HepG2 (cell line): ENCODE data around the gene ESRRB. TPM values are rescaled to one million over a fixed set of nuclear protein-coding genes. Genes with fewer than 3 reads are reported as not detected.

Source experiments
- ATAC-seq: fragments of 200-7000 bp; cut with Tn5 transposase; 3 replicates; pipeline ENCODE4 v1.9.1; 2020; ENCODE audit warnings: mild to moderate bottlenecking, moderate library complexity
- BruUV-seq: library from RNA; stranded (reverse); fragments of 400-500 nt; replicated peaks from 2 replicates; lab custom pipeline; 2021; lab: Mats Ljungman, UMichigan
- CTCF ChIA-PET: fragments of 300-600 bp; formaldehyde crosslinking; extraction: SDS; loops from one replicate; lab custom pipeline; 2021; ENCODE audit warnings: low total read pairs, inconsistent platforms, low intra/inter-chr PET ratio; lab: Yijun Ruan, JAX
- POLR2A ChIA-PET: fragments of 350-600 bp; sonication (Branson Sonifier 250); formaldehyde crosslinking; loops from one replicate; lab custom pipeline; 2020; ENCODE audit warnings: antibody characterized with exemption, inconsistent platforms; lab: Yijun Ruan, JAX
- DNase-seq: peaks from one replicate; pipeline ENCODE4 v3.0.0-alpha.2; 2015; ENCODE audit warnings: low spot score
- FAIRE-seq: peaks from 3 replicates; lab custom pipeline; 2011; peaks lifted over from hg19 to GRCh38; lab: Jason Lieb, UNC
- H2AFZ ChIP-seq: one replicate; pipeline ENCODE4 v1.6.1; 2011; ENCODE audit warnings: low read length, inconsistent platforms
- H3K27ac ChIP-seq: fragments of 300-600 bp; 3 replicates; pipeline ENCODE4 v1.8.0; 2011; ENCODE audit warnings: mixed run types, mild to moderate bottlenecking, mixed read lengths, low read length, inconsistent platforms; ENCODE audit not compliant: insufficient read depth; ENCODE audit errors: extremely low read length
- H3K27me3 ChIP-seq, 2 experiments: fragments of 200-600 bp in 1 of 2; 2 replicates in 1 of 2; 3 replicates in 1 of 2; pipeline versions ENCODE4 v1.6.0 to v1.8.0; 2011; ENCODE audit warnings: low read length in 2 of 2, mild to moderate bottlenecking in 2 of 2, moderate library complexity in 2 of 2, inconsistent platforms in 1 of 2; ENCODE audit not compliant: insufficient read depth in 2 of 2, control insufficient read depth in 1 of 2
- H3K36me3 ChIP-seq, 2 experiments: fragments of 200-600 bp in 1 of 2; replicated peaks in 1 of 2; 2 replicates in 1 of 2; 3 replicates in 1 of 2; pipeline versions ENCODE4 v1.5.1 to v1.8.0; 2011; ENCODE audit warnings: low read length in 2 of 2, inconsistent platforms in 1 of 2; ENCODE audit not compliant: insufficient read depth in 2 of 2, control insufficient read depth in 1 of 2
- H3K4me1 ChIP-seq: 2 replicates; pipeline ENCODE4 v1.5.1; 2012; ENCODE audit warnings: low read length, inconsistent platforms; ENCODE audit not compliant: insufficient read depth
- H3K4me2 ChIP-seq: 2 replicates; pipeline ENCODE4 v1.6.0; 2011; ENCODE audit warnings: low read depth, low read length, inconsistent platforms
- H3K4me3 ChIP-seq, 3 experiments: fragments of 200-600 bp in 1 of 3; sonication (generic), shearing (Covaris generic) in 1 of 3; replicated peaks in 1 of 3; 2 replicates each; pipeline ENCODE4 v1.5.1; 2011 to 2016; ENCODE audit warnings: low read length in 3 of 3, inconsistent platforms in 2 of 3, low read depth in 2 of 3, mild to moderate bottlenecking in 2 of 3, control low read depth in 1 of 3, mixed read lengths in 1 of 3; ENCODE audit not compliant: insufficient read depth in 1 of 3
- H3K79me2 ChIP-seq: one replicate; pipeline ENCODE4 v1.6.1; 2011; ENCODE audit warnings: low read length, inconsistent platforms; ENCODE audit not compliant: insufficient read depth
- H3K9ac ChIP-seq: 2 replicates; pipeline ENCODE4 v1.6.0; 2011; ENCODE audit warnings: mild to moderate bottlenecking, low read depth, low read length, inconsistent platforms; ENCODE audit not compliant: insufficient read depth
- H3K9me3 ChIP-seq: 2 replicates; pipeline ENCODE4 v1.5.1; 2012; ENCODE audit warnings: mild to moderate bottlenecking, low read length
- H4K20me1 ChIP-seq: 2 replicates; pipeline ENCODE4 v1.6.0; 2011; ENCODE audit warnings: inconsistent platforms, mild to moderate bottlenecking, low read length, moderate library complexity; ENCODE audit not compliant: insufficient read depth
- HNRNPUL1 ChIP-seq: fragments of 200-400 bp; formaldehyde crosslinking; IDR thresholded peaks from 2 replicates; pipeline ENCODE4 v1.6.1; 2017; ENCODE audit warnings: low read depth, mild to moderate bottlenecking, low read length, moderate library complexity
- ZC3H4 ChIP-seq: sonication (generic); formaldehyde crosslinking; IDR thresholded peaks from 2 replicates; pipeline ENCODE4 v1.4.0; 2020; ENCODE audit warnings: missing genetic modification reagents, borderline replicate concordance
- ZNF282 ChIP-seq: fragments of 450-650 bp; IDR thresholded peaks from 2 replicates; pipeline ENCODE4 v1.6.1; 2018; ENCODE audit not compliant: partially characterized antibody
- ZNF33A ChIP-seq: sonication (generic); formaldehyde crosslinking; IDR thresholded peaks from 2 replicates; pipeline ENCODE4 v1.5.1; 2020; ENCODE audit warnings: missing genetic modification reagents, mild to moderate bottlenecking, moderate library complexity, borderline replicate concordance
- ZNF720 ChIP-seq: sonication (generic); formaldehyde crosslinking; IDR thresholded peaks from 2 replicates; pipeline ENCODE4 v1.4.0; 2020; ENCODE audit warnings: missing genetic modification reagents
- WGBS: methylation state at CpG from one replicate; pipeline ENCODE4 v1.1.6; 2017; ENCODE audit warnings: low lambda C conversion rate; 5-methylcytosine and 5-hydroxymethylcytosine counted together
- in situ Hi-C: cut with HindIII; loops from 2 replicates; pipeline ENCODE4 v1.10.0; 2017; ENCODE audit warnings: low pct_unique_long_range_greater_than_20kb; ENCODE audit not compliant: extremely low pct_ligation_motif_present
- intact Hi-C: fragments of 100-400 bp; cut with micrococcal nuclease; formaldehyde crosslinking; loops from one replicate; pipeline ENCODE4 v1.10.0; 2022; ENCODE audit not compliant: unreplicated experiment
- polyA plus RNA-seq, 8 experiments: library from polyadenylated mRNA; depleted of rRNA in 3 of 8; stranded (reverse) in 7 of 8; unstranded in 1 of 8; fragments of >200 nt; fragmentation: Illumina TruSeq in 4 of 8; extraction: Trizol in 4 of 8; gene quantifications; 2 replicates each; pipeline versions ENCODE4 v1.2.1 to v1.2.3, GENCODE V29; 2011 to 2016; ENCODE audit warnings: low read depth in 4 of 8, missing spikeins in 1 of 8, mixed read lengths in 1 of 8; ENCODE audit not compliant: insufficient read depth in 1 of 8
- total RNA-seq, 5 experiments: library from RNA; depleted of rRNA; stranded (reverse); fragments of >200 nt; fragmentation: Illumina TruSeq; extraction: Trizol; gene quantifications; 2 replicates each; pipeline ENCODE4 v1.2.3, GENCODE V29; 2016; ENCODE audit warnings: low read depth in 1 of 5
- TF ChIP-seq, protein P1 (sequence below): sonication (generic); formaldehyde crosslinking; IDR thresholded peaks from 2 replicates; pipeline ENCODE4 v1.8.1; 2022; ENCODE audit warnings: mild to moderate bottlenecking, missing genetic modification reagents
- TF ChIP-seq, protein P2 (sequence below): IDR thresholded peaks from 2 replicates; pipeline ENCODE4 v1.6.1; 2012; ENCODE audit warnings: low read length, improper control_type of control experiment

ESRRB gene
- total and polyA plus RNA-seq, 2 of the 13 experiments (the other 11 are each of a cell fraction or from before 2014, with no cell fraction given), result 0.04 to 0.33 TPM

DNA sequence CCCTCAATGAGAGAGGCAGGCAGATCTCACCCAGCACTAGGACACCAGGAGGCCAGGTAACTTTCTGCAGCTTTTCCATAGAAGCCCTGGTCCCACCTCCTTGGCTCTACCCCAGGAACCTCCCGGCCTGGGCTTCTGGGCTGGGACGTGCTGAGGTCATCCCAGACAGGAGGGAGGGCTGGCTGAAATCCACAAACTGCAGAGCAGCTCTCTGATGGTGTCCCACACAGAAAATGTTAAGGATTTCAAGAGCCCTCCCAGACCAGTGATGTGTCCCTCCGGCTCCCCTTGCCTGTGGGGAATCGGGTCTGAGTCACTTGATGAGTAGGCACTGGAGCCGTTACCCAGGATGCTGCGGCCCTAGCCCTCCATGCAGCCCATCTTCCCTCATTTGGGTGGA is 124.1 kb downstream of the ESRRB start:
- FAIRE-seq, result no peak
- Histone ChIP-seq H3K27me3 (peaks cover 2 to 7% of the 10 kb centered on the region in 2 experiments; a peak in 2 of 5 replicates), H3K4me1 (no peaks in the 10 kb centered on the region), H2AFZ (no peak overlapping the region), H3K79me2 (no peaks in the 10 kb centered on the region), H3K9me3 (no peaks in the 10 kb centered on the region), H4K20me1 (no peaks in the 10 kb centered on the region), H3K4me2 (no peak overlapping the region), H3K9ac (no peak overlapping the region), H3K36me3 (no peaks in the 10 kb centered on the region), H3K27ac (no peak overlapping the region), H3K4me3 (no peak overlapping the region)
- CTCF ChIA-PET, result no interaction called here
- no peak for ATAC-seq
- intact Hi-C loops (no loop called here), in situ Hi-C loops (no loop called here)
- no peak for TF ChIP-seq HNRNPUL1
- TF ChIP-seq, protein P1, sequence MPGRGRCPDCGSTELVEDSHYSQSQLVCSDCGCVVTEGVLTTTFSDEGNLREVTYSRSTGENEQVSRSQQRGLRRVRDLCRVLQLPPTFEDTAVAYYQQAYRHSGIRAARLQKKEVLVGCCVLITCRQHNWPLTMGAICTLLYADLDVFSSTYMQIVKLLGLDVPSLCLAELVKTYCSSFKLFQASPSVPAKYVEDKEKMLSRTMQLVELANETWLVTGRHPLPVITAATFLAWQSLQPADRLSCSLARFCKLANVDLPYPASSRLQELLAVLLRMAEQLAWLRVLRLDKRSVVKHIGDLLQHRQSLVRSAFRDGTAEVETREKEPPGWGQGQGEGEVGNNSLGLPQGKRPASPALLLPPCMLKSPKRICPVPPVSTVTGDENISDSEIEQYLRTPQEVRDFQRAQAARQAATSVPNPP (CRISPR knock-in tag), result no peak
- no peak for TF ChIP-seq ZC3H4
- TF ChIP-seq ZNF282, result no peak
- TF ChIP-seq, protein P2, sequence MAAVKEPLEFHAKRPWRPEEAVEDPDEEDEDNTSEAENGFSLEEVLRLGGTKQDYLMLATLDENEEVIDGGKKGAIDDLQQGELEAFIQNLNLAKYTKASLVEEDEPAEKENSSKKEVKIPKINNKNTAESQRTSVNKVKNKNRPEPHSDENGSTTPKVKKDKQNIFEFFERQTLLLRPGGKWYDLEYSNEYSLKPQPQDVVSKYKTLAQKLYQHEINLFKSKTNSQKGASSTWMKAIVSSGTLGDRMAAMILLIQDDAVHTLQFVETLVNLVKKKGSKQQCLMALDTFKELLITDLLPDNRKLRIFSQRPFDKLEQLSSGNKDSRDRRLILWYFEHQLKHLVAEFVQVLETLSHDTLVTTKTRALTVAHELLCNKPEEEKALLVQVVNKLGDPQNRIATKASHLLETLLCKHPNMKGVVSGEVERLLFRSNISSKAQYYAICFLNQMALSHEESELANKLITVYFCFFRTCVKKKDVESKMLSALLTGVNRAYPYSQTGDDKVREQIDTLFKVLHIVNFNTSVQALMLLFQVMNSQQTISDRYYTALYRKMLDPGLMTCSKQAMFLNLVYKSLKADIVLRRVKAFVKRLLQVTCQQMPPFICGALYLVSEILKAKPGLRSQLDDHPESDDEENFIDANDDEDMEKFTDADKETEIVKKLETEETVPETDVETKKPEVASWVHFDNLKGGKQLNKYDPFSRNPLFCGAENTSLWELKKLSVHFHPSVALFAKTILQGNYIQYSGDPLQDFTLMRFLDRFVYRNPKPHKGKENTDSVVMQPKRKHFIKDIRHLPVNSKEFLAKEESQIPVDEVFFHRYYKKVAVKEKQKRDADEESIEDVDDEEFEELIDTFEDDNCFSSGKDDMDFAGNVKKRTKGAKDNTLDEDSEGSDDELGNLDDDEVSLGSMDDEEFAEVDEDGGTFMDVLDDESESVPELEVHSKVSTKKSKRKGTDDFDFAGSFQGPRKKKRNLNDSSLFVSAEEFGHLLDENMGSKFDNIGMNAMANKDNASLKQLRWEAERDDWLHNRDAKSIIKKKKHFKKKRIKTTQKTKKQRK, result no peak
- no peak for TF ChIP-seq ZNF33A (CRISPR knock-in tag)
- no peak for TF ChIP-seq ZNF720 (CRISPR knock-in tag)
- no peak for DNase-seq
- BruUV-seq, result no TSS peak
- 0% methylated on average over 3 of the region's 6 CpGs for WGBS
- POLR2A ChIA-PET, result no interaction called here
